ENCODE data around the gene RAPGEF1.

Gene RAPGEF1

GRCh38 chr9:131574730-131575640, 164.9 kb downstream of the RAPGEF1 start (continued):
- no peak for TF ChIP-seq GLI4 (tag by site-specific recombination; IDR thresholded peaks at IDR 0.05)

- no peaks in the 10 kb centered on the region for H3K9me3 ChIP-seq (ENCODE audit: control insufficient read depth, insufficient read depth, low read depth, low read length)
- POLR2A ChIA-PET, result no interaction called here
- H3K36me3 ChIP-seq (ENCODE audit: control insufficient read depth in 2 of 2, insufficient read depth in 1 of 2, low read length in 2 of 2), result no peaks in the 10 kb centered on the region; a peak in 1 of 3 replicates
- no peaks in the 10 kb centered on the region for H3K4me1 ChIP-seq (ENCODE audit: control insufficient read depth, insufficient read depth, low read length)
- CTCF ChIA-PET, result no interaction called here
- no peak overlapping the region for H3K27ac ChIP-seq (ENCODE audit: extremely low read depth, low read depth, low read length)
- TF ChIP-seq ZNF202 (tag by site-specific recombination; IDR thresholded peaks at IDR 0.05; ENCODE audit: borderline replicate concordance) (no peak), IKZF3 (tag by site-specific recombination; IDR thresholded peaks at IDR 0.05) (no peak), ZBTB48 (tag by site-specific recombination; IDR thresholded peaks at IDR 0.05) (no peak), ZNF114 (tag by site-specific recombination; IDR thresholded peaks at IDR 0.05) (no peak), OVOL3 (tag by site-specific recombination; IDR thresholded peaks at IDR 0.05) (no peak), ZNF10 (tag by site-specific recombination; IDR thresholded peaks at IDR 0.05) (no peak), ZNF23 (tag by site-specific recombination; IDR thresholded peaks at IDR 0.05; ENCODE audit: borderline replicate concordance) (no peak), KLF8 (tag by site-specific recombination; IDR thresholded peaks at IDR 0.05) (no peak)
- H3K4me3 ChIP-seq (ENCODE audit: low read depth, low read length), result no peak overlapping the region
Observed at GRCh38 chr9:131567910-131568309, 172.0 kb downstream of the RAPGEF1 start.

- TF ChIP-seq ZNF670 (tag by site-specific recombination; IDR thresholded peaks at IDR 0.05; ENCODE audit: low read depth), result no peak
- TF ChIP-seq ZNF132 (tag by site-specific recombination; IDR thresholded peaks at IDR 0.05; ENCODE audit: borderline replicate concordance), result no peak
- TF ChIP-seq ZNF223 (tag by site-specific recombination; IDR thresholded peaks at IDR 0.05), result no peak
- no peak for TF ChIP-seq KLF9 (tag by site-specific recombination; IDR thresholded peaks at IDR 0.05; ENCODE audit: low read depth)
- TF ChIP-seq ZIC2 (tag by site-specific recombination; IDR thresholded peaks at IDR 0.05), result no peak
- TF ChIP-seq ZNF707 (tag by site-specific recombination; IDR thresholded peaks at IDR 0.05), result no peak
- TF ChIP-seq KLF17 (tag by site-specific recombination; IDR thresholded peaks at IDR 0.05), result no peak
- TF ChIP-seq ZBTB44 (tag by site-specific recombination; IDR thresholded peaks at IDR 0.05), result no peak
- no peak for TF ChIP-seq ZFP69B (tag by site-specific recombination; IDR thresholded peaks at IDR 0.05)
- TF ChIP-seq ZNF501 (tag by site-specific recombination; IDR thresholded peaks at IDR 0.05), result no peak
- TF ChIP-seq ZNF48 (tag by site-specific recombination; IDR thresholded peaks at IDR 0.05), result no peak
- no peak for TF ChIP-seq MYNN (tag by site-specific recombination; IDR thresholded peaks at IDR 0.05; ENCODE audit: borderline replicate concordance)
- POLR2A ChIA-PET, result interaction anchor here (0.7 kb wide), 1 partner anchor 184 kb away, joined by 8 read pairs; no protein-coding TSS in a partner anchor
- CTCF ChIA-PET, result interaction anchor here (0.6 kb wide), 1 partner anchor 210 kb away, joined by 3 read pairs; no protein-coding TSS in a partner anchor
Observed at GRCh38 chr9:131566158-131566557, 173.7 kb downstream of the RAPGEF1 start.

More at GRCh38 chr9:131566158-131566557, 173.7 kb downstream of the RAPGEF1 start:
- Histone ChIP-seq H3K9me3 (ENCODE audit: control insufficient read depth, insufficient read depth, low read depth, low read length) (no peaks in the 10 kb centered on the region), H3K4me3 (ENCODE audit: low read depth, low read length) (no peak overlapping the region), H3K4me1 (ENCODE audit: control insufficient read depth, insufficient read depth, low read length) (no peaks in the 10 kb centered on the region), H3K36me3 (ENCODE audit: control insufficient read depth in 2 of 2, insufficient read depth in 1 of 2, low read length in 2 of 2) (no peaks in the 10 kb centered on the region), H3K27ac (ENCODE audit: extremely low read depth, low read depth, low read length) (no peak overlapping the region)
